Ishikawa (cell line): Measurements from ENCODE around the gene SRGAP1.

Experiments
- CEBPB ChIP-seq: IDR thresholded peaks from 2 replicates; pipeline ENCODE4 v1.6.1; 2012
- CREB1 ChIP-seq: IDR thresholded peaks from 2 replicates; pipeline ENCODE4 v1.6.1; 2012; ENCODE audit warnings: low read depth
- EGR1 ChIP-seq: IDR thresholded peaks from 2 replicates; pipeline ENCODE4 v1.6.1; 2012
- EP300 ChIP-seq: IDR thresholded peaks from 2 replicates; pipeline ENCODE4 v1.6.1; 2012; ENCODE audit warnings: borderline replicate concordance
- FOXM1 ChIP-seq: IDR thresholded peaks from 2 replicates; pipeline ENCODE4 v1.6.1; 2012; ENCODE audit warnings: low read depth, borderline replicate concordance
- MAX ChIP-seq: IDR thresholded peaks from 2 replicates; pipeline ENCODE4 v1.6.1; 2012
- NFIC ChIP-seq: IDR thresholded peaks from 2 replicates; pipeline ENCODE4 v1.6.1; 2012
- RAD21 ChIP-seq: IDR thresholded peaks from 2 replicates; pipeline ENCODE4 v1.6.1; 2012; ENCODE audit warnings: low read depth
- REST ChIP-seq: IDR thresholded peaks from 2 replicates; pipeline ENCODE4 v1.6.1; 2012; ENCODE audit warnings: low read depth, mild to moderate bottlenecking
- TAF1 ChIP-seq: IDR thresholded peaks from 2 replicates; pipeline ENCODE4 v1.6.1; 2012; ENCODE audit warnings: low read depth, mild to moderate bottlenecking
- TCF12 ChIP-seq: IDR thresholded peaks from 2 replicates; pipeline ENCODE4 v1.6.1; 2012; ENCODE audit warnings: low read depth
- TEAD4 ChIP-seq: IDR thresholded peaks from 2 replicates; pipeline ENCODE4 v1.6.1; 2012
- YY1 ChIP-seq: IDR thresholded peaks from 2 replicates; pipeline ENCODE4 v1.6.1; 2012; ENCODE audit warnings: low read depth
- ZBTB7A ChIP-seq: IDR thresholded peaks from 2 replicates; pipeline ENCODE4 v1.6.1; 2012; ENCODE audit warnings: low read depth
- TF ChIP-seq, protein P1 (sequence below): IDR thresholded peaks from 2 replicates; pipeline ENCODE4 v1.6.1; 2012

The SRGAP1 gene

DNA sequence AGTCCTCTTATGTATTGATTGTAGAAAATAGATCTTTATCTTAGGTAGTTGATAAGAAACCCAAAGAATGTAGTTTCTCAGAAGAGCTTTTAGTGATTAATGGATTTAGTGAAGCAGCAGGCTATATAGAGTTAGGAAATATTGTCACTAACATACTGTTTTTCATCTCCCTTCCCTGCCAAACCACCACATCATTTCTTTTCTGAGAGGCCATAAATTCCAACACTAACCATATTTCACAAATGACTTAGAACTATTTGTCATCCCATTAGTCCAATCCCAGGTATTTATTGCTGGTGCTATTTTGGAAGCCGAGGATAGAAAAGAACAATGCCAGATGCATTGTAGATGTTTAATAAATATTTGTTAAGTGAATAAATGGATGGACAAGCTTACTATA lies 191.9 kb downstream of the SRGAP1 start:
- TF ChIP-seq NFIC (no peak), MAX (no peak), TEAD4 (no peak), ZBTB7A (no peak), CEBPB (no peak), TCF12 (no peak), REST (no peak), CREB1 (no peak), EGR1 (no peak), RAD21 (no peak)
- TF ChIP-seq, protein P1, sequence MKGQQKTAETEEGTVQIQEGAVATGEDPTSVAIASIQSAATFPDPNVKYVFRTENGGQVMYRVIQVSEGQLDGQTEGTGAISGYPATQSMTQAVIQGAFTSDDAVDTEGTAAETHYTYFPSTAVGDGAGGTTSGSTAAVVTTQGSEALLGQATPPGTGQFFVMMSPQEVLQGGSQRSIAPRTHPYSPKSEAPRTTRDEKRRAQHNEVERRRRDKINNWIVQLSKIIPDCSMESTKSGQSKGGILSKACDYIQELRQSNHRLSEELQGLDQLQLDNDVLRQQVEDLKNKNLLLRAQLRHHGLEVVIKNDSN = no peak

DNA sequence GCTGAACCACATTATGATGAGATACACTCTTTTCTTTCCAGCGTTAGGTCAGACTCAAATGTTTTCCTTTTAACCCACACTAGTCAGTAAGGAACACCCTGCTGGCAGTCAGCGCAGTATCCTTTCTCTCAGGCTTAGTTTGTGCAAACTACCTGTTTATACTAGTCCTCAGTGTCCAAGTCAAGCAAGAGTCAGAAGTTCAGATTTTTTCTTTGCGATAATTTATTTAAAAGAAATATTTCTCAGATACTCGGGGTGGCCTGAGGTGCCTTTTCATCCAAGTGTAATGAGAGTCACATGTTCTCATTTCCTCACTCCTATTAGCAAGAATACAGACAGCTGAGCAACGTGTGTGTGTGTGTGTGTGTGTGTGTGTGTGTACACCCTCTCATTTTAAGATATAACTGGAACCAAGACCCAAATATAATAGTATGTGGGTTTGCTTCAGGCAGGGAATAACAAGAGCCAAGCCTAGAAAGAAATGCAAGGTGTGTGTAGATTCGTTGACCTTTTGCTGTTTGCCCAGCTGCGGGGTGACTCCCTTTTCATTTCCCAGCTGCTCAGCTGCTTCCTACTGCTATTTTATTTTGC lies 194.9 kb downstream of the SRGAP1 start:
- TF ChIP-seq, protein P1 = no peak
- TF ChIP-seq YY1 (no peak), TAF1 (no peak), REST (no peak), CREB1 (no peak), FOXM1 (no peak), EP300 (no peak), RAD21 (no peak), MAX (no peak)

DNA sequence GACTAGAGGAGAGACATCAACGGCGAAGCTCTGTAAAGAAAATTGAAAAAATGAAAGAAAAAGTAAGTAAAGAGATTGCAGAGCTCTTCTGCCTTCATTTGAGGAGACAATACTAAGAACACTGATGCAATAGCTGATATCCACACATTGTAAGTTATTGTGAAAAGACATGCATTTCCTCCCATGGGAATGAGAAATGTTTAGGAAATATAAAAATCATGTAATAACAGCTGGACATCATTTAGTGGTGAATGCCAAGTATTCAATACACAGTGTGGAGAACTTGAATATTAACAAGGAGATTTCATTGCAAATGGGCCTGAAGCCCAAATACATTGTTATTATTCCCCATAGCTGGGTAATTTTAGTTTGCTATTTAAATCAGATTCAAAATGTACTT lies 198.4 kb downstream of the SRGAP1 start:
- TF ChIP-seq NFIC (no peak), TEAD4 (no peak), EP300 (no peak), EGR1 (no peak), CEBPB (no peak), MAX (no peak), YY1 (no peak), TAF1 (no peak), CREB1 (no peak), ZBTB7A (no peak), RAD21 (no peak), REST (no peak), FOXM1 (no peak), TCF12 (no peak)
- TF ChIP-seq, protein P1 = no peak

DNA sequence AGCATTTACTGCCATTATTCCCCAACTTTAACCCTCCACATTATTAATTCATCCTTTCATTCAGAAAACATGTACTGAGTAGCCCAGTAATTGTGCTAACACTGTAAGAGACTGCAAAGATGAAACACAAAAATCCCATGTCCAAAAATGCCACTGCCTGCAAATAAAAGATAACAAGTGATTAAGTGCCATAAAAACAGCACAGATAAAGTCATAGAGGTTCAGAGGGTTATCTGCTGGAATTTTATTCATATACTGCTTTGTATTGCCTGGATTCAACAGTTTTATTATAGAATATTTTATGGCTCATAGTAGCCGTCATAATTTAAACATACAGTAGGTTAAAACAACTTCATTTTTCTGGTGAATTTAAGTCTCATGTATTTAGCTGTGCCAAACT lies 199.7 kb downstream of the SRGAP1 start:
- TF ChIP-seq CEBPB (no peak), YY1 (no peak), FOXM1 (no peak), EGR1 (no peak), RAD21 (no peak), ZBTB7A (no peak), NFIC (no peak), MAX (no peak), TAF1 (no peak), REST (no peak), TCF12 (no peak)
- TF ChIP-seq, protein P1 = no peak
